ENCODE data around the gene METTL6. TPM values are rescaled to one million over a fixed set of nuclear protein-coding genes. Genes with fewer than 3 reads are reported as not detected.

Gene METTL6
- total and polyA plus RNA-seq, 4 donors, result 6.7 to 16.0 (median 10.8) TPM

Other genes with a start within 250 kb of the METTL6 start
- gene CAPN7, start 221.3 kb downstream of the METTL6 start, total RNA-seq, result 10 to 100 TPM; 48.2 to 54.4 TPM
- gene CAPN7, start 221.3 kb downstream of the METTL6 start, polyA plus RNA-seq, result 10 to 100 TPM; 14.5 to 24.1 TPM
- 10 to 100 TPM; 79.9 to 93.1 TPM for gene SH3BP5, start 95.0 kb downstream of the METTL6 start, total RNA-seq
- gene SH3BP5, start 95.0 kb downstream of the METTL6 start, polyA plus RNA-seq, result 10 to 100 TPM; 26.5 to 62.6 TPM
- gene EAF1, start 54 bp upstream of the METTL6 start, total RNA-seq, result 10 to 100 TPM; 18.2 to 19.4 TPM
- 10 to 100 TPM in 1 of 2 donors, 1 to 10 TPM in 1; 7.5 to 11.0 TPM for gene EAF1, start 54 bp upstream of the METTL6 start, polyA plus RNA-seq
- gene COLQ, start 94.2 kb upstream of the METTL6 start, total RNA-seq, result 10 to 100 TPM; 10.7 to 18.7 TPM
- 10 to 100 TPM in 1 of 2 donors, 1 to 10 TPM in 1; 1.8 to 16.6 TPM for gene COLQ, start 94.2 kb upstream of the METTL6 start, polyA plus RNA-seq
- 10 to 100 TPM; 20.6 to 27.1 TPM for gene HACL1, start 174.0 kb upstream of the METTL6 start, total RNA-seq
- gene HACL1, start 174.0 kb upstream of the METTL6 start, polyA plus RNA-seq, result 10 to 100 TPM; 13.3 to 26.0 TPM
- gene BTD, start 174.2 kb upstream of the METTL6 start, total RNA-seq, result 10 to 100 TPM; 11.7 to 17.6 TPM
- 10 to 100 TPM in 1 of 2 donors, 1 to 10 TPM in 1; 8.4 to 20.5 TPM for gene BTD, start 174.2 kb upstream of the METTL6 start, polyA plus RNA-seq

Measured in aorta (tissue), 4 donors.